Measurements from ENCODE around the gene DEDD2.

The DEDD2 gene

GRCh38 chr19:42170715-42171114 lies 46.8 kb downstream of the DEDD2 start:
- DNase-seq (ENCODE audit: low spot score): no peak

- DNase-seq (ENCODE audit: low spot score): no peak
Measured at GRCh38 chr19:42169486-42170413, 47.7 kb downstream of the DEDD2 start.

GRCh38 chr19:42168206-42168605 lies 49.3 kb downstream of the DEDD2 start:
- no peak for DNase-seq (ENCODE audit: low spot score)

GRCh38 chr19:42166316-42166715 lies 51.2 kb downstream of the DEDD2 start:
- DNase-seq (ENCODE audit: low spot score): no peak

GRCh38 chr19:42165146-42165545 lies 52.3 kb downstream of the DEDD2 start:
- no peak for DNase-seq (ENCODE audit: low spot score)

- DNase-seq (ENCODE audit: low spot score): no peak
Measured at GRCh38 chr19:42161616-42162263, 55.7 kb downstream of the DEDD2 start.

GRCh38 chr19:42159942-42160341 lies 57.5 kb downstream of the DEDD2 start:
- no peak for DNase-seq (ENCODE audit: low spot score)

- DNase-seq (ENCODE audit: low spot score): no peak
Measured at GRCh38 chr19:42158926-42159325, 58.6 kb downstream of the DEDD2 start.

- no peak for DNase-seq (ENCODE audit: low spot score)
Measured at GRCh38 chr19:42156571-42156970, 60.9 kb downstream of the DEDD2 start.

- DNase-seq (ENCODE audit: low spot score): no peak
Measured at GRCh38 chr19:42155796-42156195, 61.7 kb downstream of the DEDD2 start.

GRCh38 chr19:42154471-42155323 lies 62.8 kb downstream of the DEDD2 start:
- DNase-seq (ENCODE audit: low spot score): no peak

GRCh38 chr19:42153672-42154433 lies 63.6 kb downstream of the DEDD2 start:
- DNase-seq (ENCODE audit: low spot score): no peak

GRCh38 chr19:42152910-42153671 lies 64.4 kb downstream of the DEDD2 start:
- DNase-seq (ENCODE audit: low spot score): no peak

- no peak for DNase-seq (ENCODE audit: low spot score)
Measured at GRCh38 chr19:42151782-42152684, 65.4 kb downstream of the DEDD2 start.

GRCh38 chr19:42150911-42151361 lies 66.5 kb downstream of the DEDD2 start:
- no peak for DNase-seq (ENCODE audit: low spot score)

GRCh38 chr19:42150364-42150763 lies 67.1 kb downstream of the DEDD2 start:
- no peak for DNase-seq (ENCODE audit: low spot score)

GRCh38 chr19:42149447-42150202 lies 67.9 kb downstream of the DEDD2 start:
- no peak for DNase-seq (ENCODE audit: low spot score)
